Fibroblast of pulmonary artery (primary cell): Measurements from ENCODE around the gene NPM3.

Experiments
- DNase-seq: peaks from one replicate; pipeline ENCODE4 v3.0.0-alpha.2; 2010; ENCODE audit warnings: low read depth
- H3K4me3 ChIP-seq: replicated peaks from 2 replicates; pipeline ENCODE4 v1.5.1; 2011; ENCODE audit warnings: low read depth, mild to moderate bottlenecking, control low read depth, low read length, moderate library complexity
- CTCF ChIP-seq: IDR thresholded peaks from 2 replicates; pipeline ENCODE4 v1.5.1; 2011; ENCODE audit warnings: mild to moderate bottlenecking, control low read depth, low read length, inconsistent platforms; ENCODE audit errors: missing control alignments

NPM3 gene

DNA sequence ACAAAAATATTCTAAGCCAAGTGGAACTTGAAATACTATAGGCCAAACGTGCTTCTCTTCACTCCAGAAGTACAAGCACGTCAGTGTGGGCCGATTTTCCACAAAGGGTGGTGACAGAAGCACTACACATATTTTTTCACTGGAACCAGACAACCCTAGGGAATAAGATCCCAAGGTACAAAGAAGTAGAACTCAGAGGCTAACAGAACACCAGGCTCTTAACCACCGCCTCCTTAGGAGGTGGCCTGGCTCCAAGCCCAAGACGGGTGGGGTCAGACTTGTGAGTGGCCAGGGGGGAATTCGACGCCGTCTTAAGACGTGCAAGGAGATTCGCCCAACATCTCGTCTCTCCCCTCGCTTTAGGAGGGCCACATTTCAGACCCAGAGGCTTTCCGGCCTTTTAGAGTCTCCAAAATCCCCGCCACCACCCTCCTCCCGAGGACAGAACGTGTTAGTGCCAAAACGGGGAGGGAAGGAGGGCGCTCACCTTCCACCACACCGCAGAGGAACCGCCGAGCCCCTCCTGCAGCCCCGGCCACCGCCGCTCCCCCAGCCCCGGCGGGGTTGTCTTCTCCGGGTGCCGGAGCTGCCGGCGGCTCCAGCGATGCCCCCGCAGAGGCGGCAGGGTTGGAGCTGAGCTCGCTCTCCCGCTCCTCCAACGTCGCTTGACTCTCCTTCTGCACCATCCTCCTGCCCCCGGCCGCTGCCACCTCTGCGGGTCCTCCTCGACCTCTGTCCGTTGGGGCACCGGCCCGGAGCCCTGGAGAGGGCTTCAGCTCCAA, 34.3 kb upstream of the NPM3 start:
- peak overlapping the region; percentile 77 for H3K4me3 ChIP-seq

GRCh38 chr10:101816913-101817336, 33.7 kb upstream of the NPM3 start:
- H3K4me3 ChIP-seq = peak overlapping the region; percentile 77
- TF ChIP-seq CTCF = no peak
- DNase-seq = no peak

More for the DNA sequence above, 34.3 kb upstream of the NPM3 start:
- DNase-seq = peak; percentile 97
- no peak for TF ChIP-seq CTCF

DNA sequence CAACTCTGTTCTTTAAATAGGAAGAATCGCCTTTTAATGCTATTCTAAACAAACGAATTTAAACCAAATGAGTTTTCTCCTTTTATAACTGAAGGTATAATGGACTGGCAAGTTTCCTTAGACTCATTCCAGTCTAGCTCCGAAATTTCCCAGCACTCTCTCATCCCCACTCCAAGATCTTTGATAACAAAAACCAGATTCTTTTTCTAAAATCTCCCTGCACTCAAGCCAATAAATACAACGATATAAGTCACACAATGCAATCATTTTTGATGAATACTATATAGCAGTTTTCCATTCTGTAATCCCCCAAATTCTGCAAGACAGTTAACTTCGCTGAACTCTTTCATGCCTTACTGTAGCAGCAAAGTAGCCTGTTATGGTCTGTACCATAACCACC, 33.1 kb upstream of the NPM3 start:
- DNase-seq = no peak
- TF ChIP-seq CTCF = no peak
- H3K4me3 ChIP-seq = peak overlapping the region; percentile 77

- H3K4me3 ChIP-seq = peak overlapping the region; percentile 77
- TF ChIP-seq CTCF = no peak
- no peak for DNase-seq
Observed at GRCh38 chr10:101814466-101815071, 31.3 kb upstream of the NPM3 start.

- TF ChIP-seq CTCF = no peak
- H3K4me3 ChIP-seq = no peak overlapping the region
- no peak for DNase-seq
Observed at GRCh38 chr10:101812606-101813005, 29.4 kb upstream of the NPM3 start.

GRCh38 chr10:101807158-101807557, 23.9 kb upstream of the NPM3 start:
- DNase-seq = no peak
- no peak overlapping the region for H3K4me3 ChIP-seq
- TF ChIP-seq CTCF = no peak
